Activated naive CD4-positive, alpha-beta T cell treated with anti-CD3 and anti-CD28 coated beads, Interleukin-2, amount 10 ng/mL, durations not matched to agents 7 days and 5 days (primary cell): ENCODE data around the gene AAR2.
A peak's percentile ranks its signal among the peaks of the same experiment; 100 is the strongest.

Source experiments
- CTCF ChIA-PET: fragments of 350-600 bp; sonication (Branson Sonifier 250); formaldehyde crosslinking; loops from one replicate; lab custom pipeline; 2021; ENCODE audit warnings: antibody characterized with exemption; lab: Charles Lee
- DNase-seq: peaks from one replicate; pipeline ENCODE4 v3.0.0-alpha.2; 2020
- H3K27ac Mint-ChIP-seq: one replicate; pipeline ENCODE4 v1.8.0; 2021; ENCODE audit warnings: mild to moderate bottlenecking, moderate library complexity, mixed read lengths
- H3K27me3 Mint-ChIP-seq: one replicate; pipeline ENCODE4 v1.8.0; 2021; ENCODE audit warnings: mild to moderate bottlenecking, mixed read lengths
- H3K36me3 Mint-ChIP-seq: one replicate; pipeline ENCODE4 v1.8.0; 2021; ENCODE audit warnings: mixed read lengths
- H3K4me1 Mint-ChIP-seq: one replicate; pipeline ENCODE4 v1.8.0; 2021; ENCODE audit warnings: mixed read lengths
- H3K4me3 Mint-ChIP-seq: one replicate; pipeline ENCODE4 v1.8.0; 2021; ENCODE audit warnings: mild to moderate bottlenecking, moderate library complexity, mixed read lengths
- H3K9me3 Mint-ChIP-seq: one replicate; pipeline ENCODE4 v1.8.0; 2021; ENCODE audit warnings: mixed read lengths

The AAR2 gene

GRCh38 chr20:36271639-36272546 lies 35.6 kb downstream of the AAR2 start:
- H3K36me3 Mint-ChIP-seq, result no peaks in the 10 kb centered on the region
- no peak overlapping the region for H3K4me3 Mint-ChIP-seq
- CTCF ChIA-PET, result interaction anchor here (0.6 to 2.0 kb wide), 4 partner anchors 128 to 307 kb away, joined by 3 to 9 read pairs (median 4); no protein-coding TSS in a partner anchor

GRCh38 chr20:36272547-36273220 lies 36.4 kb downstream of the AAR2 start:
- Mint-ChIP-seq H3K4me1 (no peaks in the 10 kb centered on the region), H3K27ac (no peak overlapping the region), H3K27me3 (peaks cover 20% of the 10 kb centered on the region), H3K4me3 (no peak overlapping the region), H3K36me3 (no peaks in the 10 kb centered on the region), H3K9me3 (no peaks in the 10 kb centered on the region)
- CTCF ChIA-PET, result interaction anchor here (0.6 to 2.0 kb wide), 7 partner anchors 70 to 308 kb away, joined by 3 to 11 read pairs (median 4); no protein-coding TSS in a partner anchor
- no peak for DNase-seq

More at GRCh38 chr20:36271639-36272546, 35.6 kb downstream of the AAR2 start:
- peaks cover 15% of the 10 kb centered on the region for H3K27me3 Mint-ChIP-seq
- no peaks in the 10 kb centered on the region for H3K4me1 Mint-ChIP-seq
- H3K9me3 Mint-ChIP-seq, result no peaks in the 10 kb centered on the region
- no peak for DNase-seq
- no peak overlapping the region for H3K27ac Mint-ChIP-seq

- H3K9me3 Mint-ChIP-seq, result no peaks in the 10 kb centered on the region
- no peaks in the 10 kb centered on the region for H3K4me1 Mint-ChIP-seq
- CTCF ChIA-PET, result interaction anchor here (0.9 to 2.0 kb wide), 5 partner anchors 17 to 166 kb away, joined by 3 to 11 read pairs (median 4); no protein-coding TSS in a partner anchor
- peak; percentile 40 for DNase-seq
- no peak overlapping the region for H3K4me3 Mint-ChIP-seq
- H3K27me3 Mint-ChIP-seq, result peaks cover 20% of the 10 kb centered on the region
- H3K36me3 Mint-ChIP-seq, result no peaks in the 10 kb centered on the region
- H3K27ac Mint-ChIP-seq, result no peak overlapping the region
Observed at GRCh38 chr20:36273414-36274180, 37.3 kb downstream of the AAR2 start.

- CTCF ChIA-PET, result interaction anchor here (0.9 to 1.6 kb wide), 4 partner anchors 16 to 144 kb away, joined by 3 to 11 read pairs (median 4); no protein-coding TSS in a partner anchor
- H3K4me1 Mint-ChIP-seq, result no peaks in the 10 kb centered on the region
- H3K27me3 Mint-ChIP-seq, result peaks cover 20% of the 10 kb centered on the region
- H3K36me3 Mint-ChIP-seq, result no peaks in the 10 kb centered on the region
- DNase-seq, result no peak
- no peak overlapping the region for H3K27ac Mint-ChIP-seq
- no peak overlapping the region for H3K4me3 Mint-ChIP-seq
- H3K9me3 Mint-ChIP-seq, result no peaks in the 10 kb centered on the region
Observed at GRCh38 chr20:36274181-36274841, 38.0 kb downstream of the AAR2 start.

GRCh38 chr20:36275011-36275410 lies 38.7 kb downstream of the AAR2 start:
- Mint-ChIP-seq H3K27ac (no peak overlapping the region), H3K9me3 (no peaks in the 10 kb centered on the region), H3K36me3 (no peaks in the 10 kb centered on the region), H3K27me3 (peaks cover 20% of the 10 kb centered on the region), H3K4me3 (no peak overlapping the region), H3K4me1 (no peaks in the 10 kb centered on the region)
- CTCF ChIA-PET, result no interaction called here
- no peak for DNase-seq

GRCh38 chr20:36275441-36276189 lies 39.3 kb downstream of the AAR2 start:
- no peak for DNase-seq
- Mint-ChIP-seq H3K4me1 (no peaks in the 10 kb centered on the region), H3K27ac (no peak overlapping the region), H3K27me3 (peaks cover 20% of the 10 kb centered on the region), H3K9me3 (no peaks in the 10 kb centered on the region), H3K36me3 (no peaks in the 10 kb centered on the region), H3K4me3 (no peak overlapping the region)
- CTCF ChIA-PET, result no interaction called here

GRCh38 chr20:36277546-36277945 lies 41.3 kb downstream of the AAR2 start:
- no peak overlapping the region for H3K27ac Mint-ChIP-seq
- no peaks in the 10 kb centered on the region for H3K36me3 Mint-ChIP-seq
- H3K9me3 Mint-ChIP-seq, result no peaks in the 10 kb centered on the region
- H3K27me3 Mint-ChIP-seq, result peaks cover 26% of the 10 kb centered on the region
- CTCF ChIA-PET, result no interaction called here
- DNase-seq, result no peak
- H3K4me3 Mint-ChIP-seq, result no peak overlapping the region
- no peaks in the 10 kb centered on the region for H3K4me1 Mint-ChIP-seq

- Mint-ChIP-seq H3K4me1 (no peaks in the 10 kb centered on the region), H3K27me3 (peaks cover 23% of the 10 kb centered on the region), H3K36me3 (no peaks in the 10 kb centered on the region), H3K27ac (no peak overlapping the region), H3K9me3 (no peaks in the 10 kb centered on the region), H3K4me3 (no peak overlapping the region)
- CTCF ChIA-PET, result interaction anchor here (0.7 kb wide), 1 partner anchor 287 kb away, joined by 3 read pairs; no protein-coding TSS in a partner anchor
- DNase-seq, result no peak
Observed at GRCh38 chr20:36279362-36279761, 43.1 kb downstream of the AAR2 start.

GRCh38 chr20:36279776-36280175 lies 43.5 kb downstream of the AAR2 start:
- Mint-ChIP-seq H3K9me3 (no peaks in the 10 kb centered on the region), H3K4me3 (no peak overlapping the region), H3K27ac (no peak overlapping the region), H3K36me3 (no peaks in the 10 kb centered on the region), H3K4me1 (no peaks in the 10 kb centered on the region), H3K27me3 (peaks cover 23% of the 10 kb centered on the region)
- no peak for DNase-seq
- CTCF ChIA-PET, result no interaction called here

- no peaks in the 10 kb centered on the region for H3K9me3 Mint-ChIP-seq
- no peaks in the 10 kb centered on the region for H3K4me1 Mint-ChIP-seq
- DNase-seq, result no peak
- CTCF ChIA-PET, result no interaction called here
- H3K27ac Mint-ChIP-seq, result no peak overlapping the region
- H3K36me3 Mint-ChIP-seq, result no peaks in the 10 kb centered on the region
- no peak overlapping the region for H3K4me3 Mint-ChIP-seq
- peaks cover 27% of the 10 kb centered on the region for H3K27me3 Mint-ChIP-seq
Observed at GRCh38 chr20:36281785-36282380, 45.6 kb downstream of the AAR2 start.

- no peak for DNase-seq
- H3K9me3 Mint-ChIP-seq, result no peaks in the 10 kb centered on the region
- H3K4me3 Mint-ChIP-seq, result no peak overlapping the region
- CTCF ChIA-PET, result no interaction called here
- H3K36me3 Mint-ChIP-seq, result no peaks in the 10 kb centered on the region
- H3K4me1 Mint-ChIP-seq, result no peaks in the 10 kb centered on the region
- H3K27ac Mint-ChIP-seq, result no peak overlapping the region
- peaks cover 17% of the 10 kb centered on the region for H3K27me3 Mint-ChIP-seq
Observed at GRCh38 chr20:36284751-36285150, 48.5 kb downstream of the AAR2 start.

GRCh38 chr20:36285746-36286447 lies 49.6 kb downstream of the AAR2 start:
- H3K9me3 Mint-ChIP-seq, result no peaks in the 10 kb centered on the region
- CTCF ChIA-PET, result no interaction called here
- DNase-seq, result no peak
- H3K4me1 Mint-ChIP-seq, result no peaks in the 10 kb centered on the region
- no peak overlapping the region for H3K4me3 Mint-ChIP-seq
- no peaks in the 10 kb centered on the region for H3K36me3 Mint-ChIP-seq
- peaks cover 17% of the 10 kb centered on the region for H3K27me3 Mint-ChIP-seq
- H3K27ac Mint-ChIP-seq, result no peak overlapping the region
